ENCODE measurements around the gene LRRC7.

DNA sequence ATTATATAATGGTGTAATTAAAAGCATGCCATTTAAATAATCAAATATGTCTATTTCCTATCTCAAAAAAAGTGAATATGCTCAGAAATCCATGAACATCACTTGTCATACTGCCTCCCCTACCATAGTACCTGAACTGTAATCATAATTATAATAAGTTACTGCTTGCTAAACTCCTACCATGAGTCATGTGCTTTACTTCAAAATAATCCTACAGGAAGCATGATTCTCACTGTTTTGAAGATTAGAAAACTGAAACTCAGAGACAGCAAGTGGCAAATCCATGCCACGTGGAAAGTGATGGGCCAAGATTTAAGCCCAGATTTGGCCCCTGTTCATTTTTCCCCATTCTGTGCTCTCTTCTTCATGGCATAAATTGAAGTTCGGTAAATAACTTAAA, 5.2 kb downstream of the LRRC7 start:
- TF ChIP-seq, protein P1, sequence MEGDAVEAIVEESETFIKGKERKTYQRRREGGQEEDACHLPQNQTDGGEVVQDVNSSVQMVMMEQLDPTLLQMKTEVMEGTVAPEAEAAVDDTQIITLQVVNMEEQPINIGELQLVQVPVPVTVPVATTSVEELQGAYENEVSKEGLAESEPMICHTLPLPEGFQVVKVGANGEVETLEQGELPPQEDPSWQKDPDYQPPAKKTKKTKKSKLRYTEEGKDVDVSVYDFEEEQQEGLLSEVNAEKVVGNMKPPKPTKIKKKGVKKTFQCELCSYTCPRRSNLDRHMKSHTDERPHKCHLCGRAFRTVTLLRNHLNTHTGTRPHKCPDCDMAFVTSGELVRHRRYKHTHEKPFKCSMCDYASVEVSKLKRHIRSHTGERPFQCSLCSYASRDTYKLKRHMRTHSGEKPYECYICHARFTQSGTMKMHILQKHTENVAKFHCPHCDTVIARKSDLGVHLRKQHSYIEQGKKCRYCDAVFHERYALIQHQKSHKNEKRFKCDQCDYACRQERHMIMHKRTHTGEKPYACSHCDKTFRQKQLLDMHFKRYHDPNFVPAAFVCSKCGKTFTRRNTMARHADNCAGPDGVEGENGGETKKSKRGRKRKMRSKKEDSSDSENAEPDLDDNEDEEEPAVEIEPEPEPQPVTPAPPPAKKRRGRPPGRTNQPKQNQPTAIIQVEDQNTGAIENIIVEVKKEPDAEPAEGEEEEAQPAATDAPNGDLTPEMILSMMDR (IDR thresholded peaks at IDR 0.05), result no peak
- TF ChIP-seq, protein P2, sequence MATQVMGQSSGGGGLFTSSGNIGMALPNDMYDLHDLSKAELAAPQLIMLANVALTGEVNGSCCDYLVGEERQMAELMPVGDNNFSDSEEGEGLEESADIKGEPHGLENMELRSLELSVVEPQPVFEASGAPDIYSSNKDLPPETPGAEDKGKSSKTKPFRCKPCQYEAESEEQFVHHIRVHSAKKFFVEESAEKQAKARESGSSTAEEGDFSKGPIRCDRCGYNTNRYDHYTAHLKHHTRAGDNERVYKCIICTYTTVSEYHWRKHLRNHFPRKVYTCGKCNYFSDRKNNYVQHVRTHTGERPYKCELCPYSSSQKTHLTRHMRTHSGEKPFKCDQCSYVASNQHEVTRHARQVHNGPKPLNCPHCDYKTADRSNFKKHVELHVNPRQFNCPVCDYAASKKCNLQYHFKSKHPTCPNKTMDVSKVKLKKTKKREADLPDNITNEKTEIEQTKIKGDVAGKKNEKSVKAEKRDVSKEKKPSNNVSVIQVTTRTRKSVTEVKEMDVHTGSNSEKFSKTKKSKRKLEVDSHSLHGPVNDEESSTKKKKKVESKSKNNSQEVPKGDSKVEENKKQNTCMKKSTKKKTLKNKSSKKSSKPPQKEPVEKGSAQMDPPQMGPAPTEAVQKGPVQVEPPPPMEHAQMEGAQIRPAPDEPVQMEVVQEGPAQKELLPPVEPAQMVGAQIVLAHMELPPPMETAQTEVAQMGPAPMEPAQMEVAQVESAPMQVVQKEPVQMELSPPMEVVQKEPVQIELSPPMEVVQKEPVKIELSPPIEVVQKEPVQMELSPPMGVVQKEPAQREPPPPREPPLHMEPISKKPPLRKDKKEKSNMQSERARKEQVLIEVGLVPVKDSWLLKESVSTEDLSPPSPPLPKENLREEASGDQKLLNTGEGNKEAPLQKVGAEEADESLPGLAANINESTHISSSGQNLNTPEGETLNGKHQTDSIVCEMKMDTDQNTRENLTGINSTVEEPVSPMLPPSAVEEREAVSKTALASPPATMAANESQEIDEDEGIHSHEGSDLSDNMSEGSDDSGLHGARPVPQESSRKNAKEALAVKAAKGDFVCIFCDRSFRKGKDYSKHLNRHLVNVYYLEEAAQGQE (IDR thresholded peaks at IDR 0.05; ENCODE audit: insufficient read depth in 1 of 2, low read depth in 2 of 2, low read length in 1 of 2), result no peak
- TF ChIP-seq POLR2AphosphoS5 (IDR thresholded peaks at IDR 0.05; ENCODE audit: low read depth, low read length) (no peak), SIN3A (IDR thresholded peaks at IDR 0.05; ENCODE audit: borderline replicate concordance, insufficient read depth, low read depth, low read length) (no peak)

All from Panc1 (cell line).